NCI-H187 treated with DMSO at 0.1 percent for 48 hours (cell line): ENCODE data around the gene PLCG2.
"Not testable (repeated sequence)": the region's sequence is repeated elsewhere in the genome, so short reads cannot be mapped to it uniquely, and the experiment has no call there.

Experiments
- DNase-seq: peaks from one replicate; lab custom pipeline; 2025; lab: John Stamatoyannopoulos, UW

PLCG2 gene

DNA sequence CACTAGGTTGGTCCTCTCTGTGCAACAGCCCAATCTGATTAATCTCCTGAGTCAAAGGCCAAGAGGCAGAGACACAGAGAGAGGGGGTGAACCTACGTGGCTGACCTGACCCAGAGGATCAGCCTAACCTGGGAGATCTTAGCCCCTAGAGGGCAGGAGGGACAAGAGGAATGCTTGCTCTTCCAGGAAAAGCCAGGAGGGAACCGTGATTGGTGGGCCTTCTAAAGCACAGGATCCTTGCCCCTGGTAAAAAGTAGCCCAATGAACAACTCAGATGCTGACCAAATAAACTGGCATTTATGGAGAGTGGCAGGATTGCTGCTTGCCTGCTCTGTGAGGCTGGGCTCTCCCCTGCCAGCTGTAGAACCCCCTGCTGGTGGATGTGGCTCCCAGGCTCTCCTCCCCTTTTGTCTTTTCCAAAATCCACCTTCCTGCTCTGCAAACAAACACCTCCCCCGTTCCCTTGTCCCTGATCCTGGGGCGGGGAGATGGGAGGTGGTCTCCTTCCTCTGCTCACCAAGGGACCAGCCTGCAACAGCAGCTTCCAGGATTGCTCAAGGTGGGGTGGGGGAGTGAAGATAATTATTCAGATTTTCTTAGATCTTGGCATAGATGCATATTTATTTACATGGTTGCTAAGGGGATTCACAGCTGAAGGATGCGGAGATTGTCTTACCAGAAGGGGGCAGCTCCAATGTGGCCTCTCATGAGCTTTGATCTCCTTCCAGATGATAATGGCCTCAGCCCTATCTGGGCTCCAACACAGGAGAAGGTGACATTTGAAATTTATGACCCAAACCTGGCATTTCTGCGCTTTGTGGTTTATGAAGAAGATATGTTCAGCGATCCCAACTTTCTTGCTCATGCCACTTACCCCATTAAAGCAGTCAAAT lies 160.3 kb downstream of the PLCG2 start:
- DNase-seq, result no peak

DNA sequence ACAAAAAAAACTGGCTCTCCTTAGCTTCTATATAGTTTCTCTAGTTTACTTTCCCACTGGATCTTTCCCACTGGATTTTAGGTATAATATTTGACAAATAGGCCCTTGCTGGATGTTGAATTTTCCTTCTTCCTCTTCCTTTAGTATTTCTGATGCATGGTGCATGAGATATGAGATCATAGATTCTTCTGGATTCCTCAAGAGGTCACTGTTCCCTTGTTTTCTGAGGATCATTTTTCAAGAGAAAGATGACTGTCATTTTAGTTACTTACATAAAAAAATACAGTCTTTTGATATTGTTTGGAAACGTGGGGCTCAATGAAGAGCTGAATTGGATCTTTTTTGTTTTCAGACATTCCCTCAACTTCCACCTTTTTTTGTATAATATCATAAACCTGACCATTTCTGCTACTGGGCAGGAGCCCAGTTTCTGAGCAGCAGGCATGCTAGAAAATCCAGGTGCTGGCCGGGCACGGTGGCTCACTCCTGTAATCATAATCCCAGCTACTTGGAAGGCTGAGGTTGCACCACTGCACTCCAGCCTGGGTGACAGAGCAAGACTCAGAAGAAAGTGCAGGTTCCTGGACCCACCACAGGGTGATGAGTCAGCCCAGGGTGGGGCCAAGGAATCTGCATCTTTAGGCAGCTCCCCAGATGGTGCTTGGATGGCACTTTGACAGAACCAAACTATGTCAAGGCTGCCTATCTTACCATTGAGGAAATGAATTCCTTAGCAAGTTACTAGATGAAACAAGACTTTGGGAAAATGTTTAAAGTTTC lies 161.9 kb downstream of the PLCG2 start:
- no peak for DNase-seq

DNA sequence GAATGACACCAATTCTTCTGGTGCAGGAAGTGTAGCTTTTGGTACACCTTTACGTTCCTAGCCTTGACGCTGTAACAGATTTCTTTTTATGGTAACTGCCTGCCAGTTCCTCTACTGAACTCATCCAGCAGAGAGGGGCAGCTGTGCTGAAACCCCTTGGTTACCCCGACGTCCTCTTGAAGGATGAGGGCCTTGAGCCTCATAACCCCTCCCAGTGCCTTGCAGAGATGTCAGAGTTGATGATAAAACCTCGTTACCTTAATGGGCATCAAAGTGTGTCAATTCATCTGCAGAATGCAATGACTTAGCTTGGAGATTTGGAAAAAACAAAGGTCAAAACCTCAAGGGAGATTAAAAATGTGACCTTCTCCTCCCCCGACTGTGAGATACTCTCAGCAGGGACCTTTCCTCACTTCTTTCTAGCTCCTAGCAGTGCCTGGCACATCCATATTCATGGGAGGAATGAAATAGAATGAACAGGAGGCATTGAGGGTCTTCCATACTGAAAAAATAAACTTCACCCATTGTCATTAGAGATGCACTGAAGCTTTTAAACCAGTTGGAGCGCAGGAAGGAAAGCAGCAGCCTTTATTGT lies 163.0 kb downstream of the PLCG2 start:
- DNase-seq, result no peak

DNA sequence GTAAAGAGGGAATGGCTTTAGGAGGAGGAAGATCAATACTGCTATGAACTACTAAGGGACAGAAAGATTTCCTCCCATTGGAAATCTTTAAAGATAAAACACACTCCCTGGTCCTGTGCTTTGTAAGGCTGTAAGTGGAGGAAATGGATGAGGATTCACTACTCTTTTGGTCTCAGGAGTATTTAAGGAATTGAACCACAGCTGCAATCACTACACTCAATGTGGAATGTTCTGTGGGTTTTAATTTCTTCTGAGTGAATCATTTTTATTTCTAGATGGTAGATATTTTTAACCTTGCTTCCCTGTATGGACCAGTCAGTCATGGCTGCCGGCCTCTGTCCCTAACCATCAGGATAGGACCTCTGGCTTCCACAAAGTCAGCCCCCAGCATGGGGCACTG lies 166.6 kb downstream of the PLCG2 start:
- no peak for DNase-seq

DNA sequence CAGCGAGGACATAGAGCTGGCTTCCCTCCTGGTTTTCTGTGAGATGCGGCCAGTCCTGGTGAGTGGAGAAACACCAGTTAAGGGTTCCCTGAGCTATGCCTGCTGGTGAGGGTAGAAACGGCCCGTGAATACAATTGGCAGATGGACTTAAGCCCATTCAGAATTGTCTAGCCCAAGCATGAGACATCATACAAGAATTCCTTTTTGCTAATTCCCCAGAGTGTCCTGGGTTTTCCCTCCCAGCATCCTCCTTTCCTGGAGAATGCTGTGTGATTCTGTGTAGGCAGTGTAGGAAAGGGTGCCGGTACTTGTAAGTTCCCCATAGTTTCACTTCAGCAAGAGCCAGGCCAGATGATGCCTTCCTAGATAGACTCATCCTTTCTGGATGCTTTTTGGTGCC lies 167.1 kb downstream of the PLCG2 start:
- no peak for DNase-seq

DNA sequence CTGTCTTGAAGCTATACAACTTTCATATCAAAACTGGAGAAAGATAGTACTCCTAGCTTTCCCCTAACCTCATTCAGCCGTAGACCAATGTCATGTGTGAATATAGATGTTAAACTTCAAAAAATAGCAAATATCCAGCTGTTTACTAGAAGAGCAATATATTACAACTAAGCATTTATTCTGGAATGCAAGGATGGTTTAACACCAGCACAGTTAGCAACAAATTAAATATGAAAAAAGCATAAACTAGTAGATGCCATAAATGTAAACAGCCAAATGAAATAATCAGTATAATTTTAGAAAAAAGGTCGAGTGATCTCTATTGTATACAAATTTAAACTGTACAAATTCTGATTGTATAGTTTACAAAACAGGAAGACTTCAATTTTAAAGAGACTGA lies 172.5 kb downstream of the PLCG2 start:
- no peak for DNase-seq

DNA sequence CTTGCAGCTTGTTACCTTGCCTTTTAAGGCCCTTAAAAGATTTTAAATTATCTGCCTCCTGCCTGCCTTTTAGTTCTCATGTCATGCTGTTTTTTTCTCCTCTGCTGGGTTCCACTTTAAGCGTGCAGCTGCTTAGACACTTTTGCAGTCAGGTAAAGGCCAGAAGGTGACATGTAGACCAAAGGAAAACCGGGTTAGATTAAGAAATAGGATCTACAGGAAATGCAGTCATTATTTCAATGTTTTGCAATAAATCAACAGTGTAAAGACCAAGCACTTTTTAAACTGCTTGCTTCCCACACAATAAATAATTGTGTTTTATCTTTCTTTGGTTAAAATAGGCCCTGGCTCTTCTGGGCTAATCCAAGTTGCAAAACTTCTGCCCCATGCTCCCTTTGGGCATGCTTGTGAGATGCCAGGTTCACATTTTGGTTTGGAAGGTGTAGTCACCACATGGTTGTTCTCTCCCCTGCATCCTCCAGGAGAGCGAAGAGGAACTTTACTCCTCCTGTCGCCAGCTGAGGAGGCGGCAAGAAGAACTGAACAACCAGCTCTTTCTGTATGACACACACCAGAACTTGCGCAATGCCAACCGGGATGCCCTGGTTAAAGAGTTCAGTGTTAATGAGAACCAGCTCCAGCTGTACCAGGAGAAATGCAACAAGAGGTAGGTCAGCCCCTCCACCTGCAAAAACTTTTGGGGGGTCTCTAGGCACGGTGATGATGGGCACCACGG lies 177.3 kb downstream of the PLCG2 start:
- no peak for DNase-seq

DNA sequence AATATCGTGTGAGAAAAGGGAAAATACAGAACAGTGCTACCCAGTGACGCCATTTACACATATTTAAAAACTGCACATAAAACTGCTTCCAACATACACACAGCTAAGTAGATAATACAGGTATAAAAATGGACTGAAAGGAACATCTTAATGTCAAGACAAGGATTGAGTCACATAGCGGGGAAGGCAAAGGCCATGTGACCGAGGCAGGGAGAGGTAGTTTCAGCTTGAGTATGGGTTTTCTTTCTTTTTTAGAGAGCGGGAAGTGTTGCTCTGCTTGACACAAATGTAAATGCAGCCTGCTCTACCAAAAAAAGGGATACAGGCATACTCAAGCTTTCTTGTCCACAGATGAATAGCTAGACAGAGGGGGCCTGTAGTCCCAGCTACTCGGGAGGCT lies 185.7 kb downstream of the PLCG2 start:
- DNase-seq, result no peak

DNA sequence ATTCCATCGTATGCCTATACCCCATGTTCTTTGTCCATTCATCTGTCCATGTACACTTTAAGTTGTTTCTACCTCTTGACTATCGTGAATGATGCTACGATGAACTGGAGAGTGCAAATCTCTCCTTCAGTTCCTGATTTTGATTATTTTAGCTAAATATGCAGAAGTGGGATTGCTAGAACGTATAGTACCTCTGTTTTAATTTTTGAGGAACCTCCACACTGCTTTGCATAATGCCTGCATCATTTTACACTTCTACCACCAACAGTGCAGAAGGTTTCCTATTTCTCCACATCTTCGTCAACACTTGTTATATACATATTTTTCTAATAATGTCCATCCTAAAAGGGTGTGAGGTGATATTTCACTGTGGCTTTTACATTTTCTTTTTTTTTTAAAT lies 188.3 kb downstream of the PLCG2 start:
- DNase-seq, result no peak

DNA sequence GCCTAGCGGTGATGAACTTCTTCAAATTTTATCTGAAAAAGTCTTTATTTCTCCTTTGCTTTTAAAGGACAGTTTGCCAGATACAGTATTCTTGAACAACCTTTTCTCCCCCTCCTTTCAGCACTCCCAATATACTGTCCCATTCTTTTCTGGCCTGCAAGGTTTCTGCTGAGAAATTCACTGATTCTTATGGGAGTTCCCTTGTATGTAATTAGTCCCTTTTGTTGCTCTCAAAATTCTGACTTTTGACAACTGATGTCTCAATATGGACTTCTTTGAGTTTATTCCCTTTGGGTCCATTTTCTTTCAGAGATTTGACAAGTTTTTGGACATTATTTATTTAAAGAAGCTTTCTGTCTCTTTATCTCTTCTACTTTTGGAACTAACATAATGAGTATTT lies 192.8 kb downstream of the PLCG2 start:
- DNase-seq, result no peak

DNA sequence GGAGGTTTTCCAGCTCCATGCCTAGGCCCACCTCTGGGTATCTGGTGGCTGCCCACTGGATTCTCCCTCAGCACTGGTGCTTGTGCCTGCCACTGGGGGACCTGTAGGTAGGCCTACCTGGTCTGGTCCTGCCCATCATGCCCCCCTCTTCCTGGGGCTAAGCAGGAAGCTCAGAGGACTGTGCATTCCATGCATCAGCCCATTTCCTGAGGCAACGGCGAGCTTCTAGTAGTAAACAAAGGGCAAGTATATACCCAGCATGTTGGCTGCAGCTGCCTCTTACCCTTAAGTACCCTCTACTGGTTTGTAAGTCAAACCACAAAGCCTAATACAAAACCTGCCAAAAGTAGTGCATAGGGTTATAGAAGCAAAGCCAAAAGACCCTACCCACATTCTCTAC lies 194.6 kb downstream of the PLCG2 start:
- no peak for DNase-seq

DNA sequence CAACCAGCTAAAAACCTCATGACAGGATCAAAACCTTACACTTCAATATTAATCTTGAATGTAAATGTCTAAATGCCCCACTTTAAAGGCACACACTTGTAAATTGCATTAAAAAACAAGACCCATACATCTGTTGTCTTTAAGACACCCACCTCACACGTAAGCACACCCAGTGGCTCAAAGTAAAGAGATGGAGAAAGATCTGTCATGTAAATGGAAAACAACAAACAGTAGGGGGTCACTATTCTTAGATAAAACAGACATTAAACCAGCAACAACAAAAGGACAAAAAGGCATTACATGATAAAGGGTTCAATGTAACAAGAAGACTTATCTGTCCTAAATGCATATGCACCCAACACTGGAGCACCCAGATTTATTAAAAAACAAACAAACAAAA lies 196.5 kb downstream of the PLCG2 start:
- no peak for DNase-seq

DNA sequence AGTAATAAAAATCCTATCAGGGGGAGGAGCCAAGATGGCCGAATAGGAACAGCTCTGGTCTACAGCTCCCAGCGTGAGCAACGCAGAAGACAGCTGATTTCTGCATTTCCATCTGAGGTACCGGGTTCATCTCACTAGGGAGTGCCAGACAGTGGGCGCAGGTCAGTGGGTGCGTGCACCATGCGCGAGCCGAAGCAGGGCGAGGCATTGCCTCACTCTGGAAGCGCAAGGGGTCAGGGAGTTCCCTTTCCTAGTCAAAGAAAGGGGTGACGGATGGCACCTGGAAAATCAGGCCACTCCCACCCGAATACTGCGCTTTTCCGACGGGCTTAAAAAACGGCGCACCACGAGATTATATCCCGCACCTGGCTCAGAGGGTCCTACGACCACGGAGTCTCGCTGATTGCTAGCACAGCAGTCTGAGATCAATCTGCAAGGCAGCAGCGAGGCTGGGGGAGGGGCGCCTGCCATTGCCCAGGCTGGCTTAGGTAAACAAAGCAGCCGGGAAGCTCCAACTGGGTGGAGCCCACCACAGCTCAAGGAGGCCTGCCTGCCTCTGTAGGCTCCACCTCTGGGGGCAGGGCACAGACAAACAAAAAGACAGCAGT lies 198.3 kb downstream of the PLCG2 start:
- DNase-seq, result not testable (repeated sequence)

DNA sequence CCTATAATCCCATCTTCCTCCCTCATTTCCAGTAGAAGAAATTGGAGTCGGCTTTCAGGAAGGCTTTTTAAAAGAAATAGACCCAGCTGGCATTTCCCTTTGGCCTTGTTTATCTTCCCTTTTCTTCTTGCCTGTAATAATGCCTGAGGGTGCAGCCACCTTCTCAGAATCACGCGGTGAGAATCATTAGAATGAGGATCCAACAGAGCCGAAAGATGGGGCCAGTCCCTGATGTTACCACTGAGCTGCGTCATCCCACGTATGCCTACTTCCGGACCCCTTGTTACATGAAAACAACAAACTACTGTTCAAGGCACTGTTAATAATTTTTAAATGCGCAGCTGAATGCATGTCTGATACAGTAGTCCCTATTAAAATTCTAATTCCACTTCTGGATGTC lies 208.0 kb downstream of the PLCG2 start:
- no peak for DNase-seq

DNA sequence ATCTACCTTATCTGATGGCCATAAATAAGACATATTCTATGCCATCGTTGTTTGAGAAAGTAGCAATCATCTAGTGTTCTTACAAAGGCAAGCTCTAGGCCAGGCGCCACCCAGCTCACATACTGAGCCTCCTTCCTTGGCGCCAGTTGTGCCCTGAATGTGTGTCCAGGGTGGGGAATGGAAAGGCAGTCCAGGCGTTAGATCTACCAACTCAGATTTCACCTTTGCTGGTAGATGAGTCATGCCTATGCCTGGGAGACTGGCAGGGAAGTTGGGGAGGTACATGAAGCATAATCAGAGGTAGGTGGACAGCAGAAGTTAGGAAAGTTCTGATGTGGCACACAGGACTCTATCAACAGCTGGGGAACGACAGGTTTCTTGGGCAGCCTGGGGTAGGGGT lies 208.6 kb downstream of the PLCG2 start:
- no peak for DNase-seq

DNA sequence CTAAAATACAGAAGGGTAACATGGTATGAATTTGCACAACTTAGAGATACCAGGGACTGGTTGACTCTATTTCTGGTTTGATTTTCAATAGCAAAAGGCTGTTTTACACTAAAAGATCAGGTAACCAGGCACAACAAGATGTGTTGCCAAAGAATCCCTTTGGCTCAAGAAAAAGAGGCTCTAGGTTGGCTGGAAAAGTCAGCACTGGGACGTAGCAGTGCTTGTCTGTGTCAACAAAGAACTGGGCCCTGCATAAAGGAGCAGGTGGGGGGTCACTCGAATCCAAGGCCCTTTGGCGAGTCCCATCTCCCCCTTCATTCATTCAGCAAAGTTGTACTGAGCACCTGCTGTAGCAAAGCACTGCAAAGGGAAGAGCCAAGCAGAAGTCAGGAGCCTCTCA lies 213.8 kb downstream of the PLCG2 start:
- no peak for DNase-seq

DNA sequence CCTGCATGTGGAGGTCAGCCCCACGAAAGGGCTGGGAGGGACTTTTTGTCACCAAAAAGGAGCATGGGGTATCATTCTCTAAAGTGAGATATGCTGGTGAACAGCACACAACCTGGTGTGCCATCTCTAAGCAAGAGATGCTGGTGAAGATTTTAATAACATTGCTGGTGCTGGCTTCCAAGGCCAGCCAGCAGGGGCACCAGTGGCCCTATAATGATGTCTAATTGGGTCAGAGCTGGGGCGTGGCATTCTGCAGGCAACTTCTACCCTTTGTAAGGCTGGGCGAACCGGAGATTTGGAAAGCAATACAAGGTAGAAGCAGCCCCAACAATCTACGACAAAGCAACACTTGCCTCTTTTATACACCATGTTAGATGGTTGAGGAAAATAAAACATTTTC lies 215.4 kb downstream of the PLCG2 start:
- no peak for DNase-seq

DNA sequence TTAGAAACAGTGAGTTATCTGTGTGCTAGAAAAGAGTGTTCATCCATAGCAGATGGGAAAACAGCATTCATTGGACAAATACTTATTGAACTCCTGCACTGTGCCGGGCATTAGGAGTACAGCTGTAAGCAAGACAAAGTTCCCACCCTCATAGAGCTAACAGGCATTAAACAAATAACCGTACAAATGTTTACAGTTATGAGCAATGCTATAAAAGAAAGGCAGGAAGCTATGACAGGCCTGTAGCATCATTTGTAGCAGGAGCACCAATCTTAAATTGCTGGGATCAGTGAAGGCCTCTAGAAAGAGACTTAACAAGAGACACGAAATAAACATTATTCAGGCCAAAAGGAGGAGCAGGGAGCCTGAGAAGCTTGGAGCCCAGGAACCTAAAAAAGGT lies 216.6 kb downstream of the PLCG2 start:
- DNase-seq, result no peak

DNA sequence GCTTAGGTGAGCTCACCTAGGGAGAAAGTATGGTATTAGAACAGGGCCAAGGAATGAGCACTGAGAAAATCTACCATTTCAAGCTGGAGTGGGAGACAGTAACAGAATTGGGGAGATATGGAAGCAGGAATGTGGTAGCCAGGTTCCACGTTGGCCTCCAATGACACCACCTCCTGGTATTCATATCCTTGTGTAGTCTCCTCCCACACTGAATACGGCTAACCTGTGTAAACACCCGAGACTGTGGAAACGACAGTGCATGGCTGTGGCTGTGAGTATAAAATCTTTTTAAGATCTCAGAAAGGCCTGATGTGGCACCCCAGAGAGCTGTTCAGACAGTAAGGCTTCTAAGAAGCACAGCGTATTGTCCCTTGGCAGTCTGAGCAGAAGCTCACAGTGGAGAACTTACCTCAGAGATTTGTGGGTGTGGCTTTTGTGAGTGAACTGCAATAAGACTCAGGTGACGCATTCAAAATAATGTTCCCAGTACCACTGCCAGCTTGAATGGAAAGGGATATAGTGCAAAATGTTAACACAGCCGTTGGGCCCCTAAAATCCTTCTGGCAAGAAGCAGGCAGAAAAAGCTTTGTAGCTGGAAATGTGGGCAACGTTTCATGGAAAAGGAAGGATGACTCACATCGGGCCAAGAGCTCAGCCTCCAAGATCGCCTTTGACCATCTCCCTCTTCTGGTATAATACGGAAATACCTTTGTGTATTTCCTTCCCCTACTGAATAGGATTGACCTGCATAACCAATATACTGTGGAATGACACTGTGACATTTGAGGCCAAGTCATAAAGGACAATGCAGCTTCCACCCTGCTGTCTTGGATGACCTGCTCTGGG lies 217.8 kb downstream of the PLCG2 start:
- DNase-seq, result no peak

DNA sequence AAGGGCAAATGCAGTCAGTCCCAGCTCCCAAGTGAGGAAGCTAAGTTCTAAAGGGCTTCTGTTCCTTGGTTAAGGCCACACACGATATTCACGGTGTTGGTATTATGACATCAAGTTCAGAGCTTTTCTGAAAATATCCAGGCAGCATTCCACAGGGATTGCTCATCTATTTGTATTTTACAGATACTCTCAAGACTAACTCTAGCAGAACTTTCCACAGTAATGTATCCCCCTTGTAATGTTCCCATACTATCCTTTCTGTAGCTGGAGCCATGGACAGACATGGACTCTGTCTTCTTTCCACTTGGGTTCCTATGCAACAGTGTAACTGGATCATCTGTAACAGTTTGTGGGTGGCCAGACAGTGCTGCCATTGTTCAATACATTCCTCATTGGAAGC lies 218.6 kb downstream of the PLCG2 start:
- no peak for DNase-seq

DNA sequence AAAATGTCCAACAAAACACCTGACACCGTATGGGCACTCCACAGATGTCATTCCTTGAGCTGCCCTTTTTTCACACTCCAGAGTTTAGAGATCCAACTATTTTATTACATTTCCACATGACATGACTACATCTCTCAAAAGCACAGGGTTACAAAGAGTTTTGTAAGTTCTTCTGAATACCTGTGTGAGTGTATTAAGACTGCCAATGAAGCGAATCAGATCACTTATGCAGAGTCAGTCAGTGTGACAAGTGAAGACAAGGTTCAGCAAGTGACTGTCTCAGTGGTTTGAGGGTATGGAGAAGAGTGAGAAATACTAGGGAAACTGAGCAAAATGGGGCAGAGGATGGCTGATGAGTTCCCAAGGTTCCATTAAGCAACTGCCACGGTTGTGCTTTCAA lies 223.7 kb downstream of the PLCG2 start:
- DNase-seq, result no peak
